B cell (primary cell): ENCODE measurements around the gene OR51D1. TPM values are rescaled to one million over a fixed set of nuclear protein-coding genes. Genes with fewer than 3 reads are reported as not detected.

ENCODE experiments used
- ATAC-seq: fragments of 200-7000 bp; cut with Tn5 transposase; one replicate; pipeline ENCODE4 v1.10.0; 2021; ENCODE audit warnings: low read depth, mild to moderate bottlenecking, moderate number of reproducible peaks, moderate library complexity
- CTCF ChIA-PET: fragments of 350-600 bp; sonication (Branson Sonifier 250); formaldehyde crosslinking; loops from one replicate; lab custom pipeline; 2021; ENCODE audit warnings: antibody characterized with exemption, inconsistent platforms; lab: Charles Lee
- POLR2A ChIA-PET: fragments of 350-600 bp; sonication (Branson Sonifier 250); formaldehyde crosslinking; loops from one replicate; lab custom pipeline; 2021; ENCODE audit warnings: antibody characterized with exemption; lab: Charles Lee
- DNase-seq: peaks from one replicate; pipeline ENCODE4 v3.0.0; 2013
- H2AFZ ChIP-seq: 2 replicates; pipeline ENCODE4 v1.6.1; 2012; ENCODE audit warnings: mild to moderate bottlenecking, low read depth, low read length; ENCODE audit not compliant: insufficient read depth, poor library complexity, severe bottlenecking
- H3K27ac ChIP-seq, 2 donors: 1 replicate in 1 of 2; 2 replicates in 1 of 2; pipeline ENCODE4 v1.5.1; 2012 to 2013; ENCODE audit warnings: low read length in 2 of 2, mild to moderate bottlenecking in 2 of 2, moderate library complexity in 1 of 2
- H3K27me3 ChIP-seq, 4 experiments: fragments of 200-600 bp in 1 of 4; sonication (generic) in 1 of 4; replicated peaks in 1 of 4; 1 replicate in 2 of 4; 2 replicates in 2 of 4; pipeline versions ENCODE4 v1.6.1 to v1.7.0; 2013 to 2016; ENCODE audit warnings: low read length in 3 of 4, mild to moderate bottlenecking in 2 of 4, mixed read lengths in 1 of 4, moderate library complexity in 1 of 4; ENCODE audit not compliant: insufficient read depth in 4 of 4, control insufficient read depth in 3 of 4; ENCODE audit errors: control extremely low read depth in 1 of 4
- H3K36me3 ChIP-seq, 2 experiments: replicated peaks in 1 of 2; 1 replicate in 1 of 2; 2 replicates in 1 of 2; pipeline versions ENCODE4 v1.6.1 to v1.7.1; 2013; ENCODE audit warnings: low read length in 1 of 2; ENCODE audit not compliant: insufficient read depth in 2 of 2, control insufficient read depth in 1 of 2; ENCODE audit errors: control extremely low read depth in 1 of 2, extremely low read depth in 1 of 2
- H3K4me1 ChIP-seq, 2 donors: fragments of 200-600 bp in 1 of 2; sonication (generic) in 1 of 2; 1 replicate in 1 of 2; 2 replicates in 1 of 2; pipeline versions ENCODE4 v1.5.1 to v1.6.1; 2013 to 2017; ENCODE audit warnings: low read length in 2 of 2; ENCODE audit not compliant: control insufficient read depth in 2 of 2, insufficient read depth in 2 of 2
- H3K4me2 ChIP-seq: replicated peaks from 2 replicates; pipeline ENCODE3; 2012; ENCODE audit warnings: mild to moderate bottlenecking, low read depth, low read length; ENCODE audit not compliant: poor library complexity, severe bottlenecking
- H3K4me3 ChIP-seq, 5 experiments: fragments of 200-600 bp in 1 of 5; sonication (generic) in 1 of 5; 1 replicate in 3 of 5; 2 replicates in 2 of 5; pipeline versions ENCODE4 v1.5.1 to v1.7.0; 2011 to 2016; ENCODE audit warnings: low read length in 4 of 5, mild to moderate bottlenecking in 4 of 5, low read depth in 2 of 5, control low read depth in 1 of 5, moderate library complexity in 1 of 5; ENCODE audit not compliant: insufficient read depth in 1 of 5; ENCODE audit errors: control extremely low read depth in 1 of 5, extremely low read depth in 1 of 5
- H3K79me2 ChIP-seq: fragments of 200-600 bp; sonication (generic); one replicate; pipeline ENCODE4 v1.6.0; 2016; ENCODE audit warnings: low read length; ENCODE audit not compliant: control insufficient read depth, insufficient read depth
- H3K9ac ChIP-seq: fragments of 200-600 bp; sonication (generic); 2 replicates; pipeline ENCODE4 v1.6.1; 2017; ENCODE audit warnings: mild to moderate bottlenecking, low read length, moderate library complexity
- H3K9me3 ChIP-seq, 3 donors: one replicate each; pipeline versions ENCODE4 v1.6.1 to v1.7.1; 2013; ENCODE audit warnings: low read length in 2 of 3; ENCODE audit not compliant: control insufficient read depth in 2 of 3, insufficient read depth in 1 of 3; ENCODE audit errors: control extremely low read depth in 1 of 3
- H4K20me1 ChIP-seq: 2 replicates; pipeline ENCODE4 v1.6.0; 2012; ENCODE audit warnings: mild to moderate bottlenecking, low read length; ENCODE audit not compliant: insufficient read depth, control insufficient read depth, poor library complexity, severe bottlenecking
- H3K27ac Mint-ChIP-seq: one replicate; pipeline ENCODE4 v1.8.0; 2021; ENCODE audit warnings: mixed read lengths
- H3K27me3 Mint-ChIP-seq: one replicate; pipeline ENCODE4 v1.8.0; 2021; ENCODE audit warnings: mixed read lengths
- H3K4me1 Mint-ChIP-seq: one replicate; pipeline ENCODE4 v1.8.0; 2021; ENCODE audit warnings: mixed read lengths
- H3K4me3 Mint-ChIP-seq: one replicate; pipeline ENCODE4 v1.8.0; 2021; ENCODE audit warnings: mixed read lengths
- H3K9me3 Mint-ChIP-seq: one replicate; pipeline ENCODE4 v1.8.0; 2022; ENCODE audit warnings: mixed read lengths; ENCODE audit not compliant: insufficient read depth
- EZH2 ChIP-seq: IDR thresholded peaks from 2 replicates; pipeline ENCODE4 v1.6.1; 2012; ENCODE audit warnings: borderline replicate concordance, low read depth, mild to moderate bottlenecking, moderate library complexity, low read length; ENCODE audit not compliant: insufficient read depth, poor library complexity, severe bottlenecking
- WGBS: methylation state at CpG from one replicate; pipeline ENCODE4 v1.1.5; 2013; ENCODE audit warnings: missing lambda C conversion rate; ENCODE audit not compliant: insufficient coverage; 5-methylcytosine and 5-hydroxymethylcytosine counted together
- intact Hi-C: fragments of 100-400 bp; cut with micrococcal nuclease; formaldehyde crosslinking; loops from one replicate; pipeline ENCODE4 v1.10.0; 2022
- polyA plus RNA-seq: library from polyadenylated mRNA; depleted of rRNA; stranded (reverse); fragments of >200 nt; gene quantifications from 2 replicates; pipeline ENCODE4 v1.2.3, GENCODE V29; 2012
- total RNA-seq, 2 donors: library from RNA; stranded (reverse); fragments of 120-200 nt in 1 of 2; gene quantifications; 1 replicate in 1 of 2; 2 replicates in 1 of 2; pipeline versions ENCODE4 v1.2.3 to v1.2.4, GENCODE V29; 2013 to 2022
- TF ChIP-seq, protein P1 (sequence below): fragments of 200-600 bp; IDR thresholded peaks from one replicate; pipeline ENCODE4 v1.8.0; 2022; ENCODE audit warnings: antibody characterized with exemption, mild to moderate bottlenecking

OR51D1 gene
- total and polyA plus RNA-seq, 2 donors (not counting 1 experiment from before 2014, with no cell fraction given) = not detected

DNA sequence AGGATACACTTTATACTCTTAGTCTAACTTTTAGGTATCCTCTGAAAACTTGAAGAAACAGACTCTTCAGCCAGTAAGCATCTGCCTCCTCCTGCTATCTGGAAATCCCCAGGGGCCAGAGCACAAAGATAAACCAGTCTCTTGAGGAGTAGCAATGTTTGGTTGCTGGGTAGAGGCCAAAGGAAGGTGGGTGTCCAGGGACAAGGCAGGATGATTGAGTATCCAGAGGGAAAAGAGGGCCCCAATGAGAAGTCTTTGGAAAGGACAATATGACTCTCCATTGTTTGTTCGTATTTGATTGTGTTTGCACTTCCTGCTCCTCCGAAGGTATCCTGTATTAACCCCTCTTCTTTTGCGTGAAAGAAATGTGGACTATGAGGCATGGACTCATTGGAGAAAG is 48.3 kb upstream of the OR51D1 start:
- Histone ChIP-seq H3K4me2 (no peak overlapping the region), H3K27ac (no peak overlapping the region), H4K20me1 (no peaks in the 10 kb centered on the region), H2AFZ (no peak overlapping the region), H3K9me3 (no peaks in the 10 kb centered on the region), H3K27me3 (peaks cover 0 to 3% (median 0%) of the 10 kb centered on the region in 4 experiments), H3K79me2 (no peaks in the 10 kb centered on the region), H3K4me1 (no peaks in the 10 kb centered on the region), H3K36me3 (no peaks in the 10 kb centered on the region), H3K9ac (no peak overlapping the region), H3K4me3 (no peak overlapping the region)
- intact Hi-C loops = no loop called here
- TF ChIP-seq, protein P1, sequence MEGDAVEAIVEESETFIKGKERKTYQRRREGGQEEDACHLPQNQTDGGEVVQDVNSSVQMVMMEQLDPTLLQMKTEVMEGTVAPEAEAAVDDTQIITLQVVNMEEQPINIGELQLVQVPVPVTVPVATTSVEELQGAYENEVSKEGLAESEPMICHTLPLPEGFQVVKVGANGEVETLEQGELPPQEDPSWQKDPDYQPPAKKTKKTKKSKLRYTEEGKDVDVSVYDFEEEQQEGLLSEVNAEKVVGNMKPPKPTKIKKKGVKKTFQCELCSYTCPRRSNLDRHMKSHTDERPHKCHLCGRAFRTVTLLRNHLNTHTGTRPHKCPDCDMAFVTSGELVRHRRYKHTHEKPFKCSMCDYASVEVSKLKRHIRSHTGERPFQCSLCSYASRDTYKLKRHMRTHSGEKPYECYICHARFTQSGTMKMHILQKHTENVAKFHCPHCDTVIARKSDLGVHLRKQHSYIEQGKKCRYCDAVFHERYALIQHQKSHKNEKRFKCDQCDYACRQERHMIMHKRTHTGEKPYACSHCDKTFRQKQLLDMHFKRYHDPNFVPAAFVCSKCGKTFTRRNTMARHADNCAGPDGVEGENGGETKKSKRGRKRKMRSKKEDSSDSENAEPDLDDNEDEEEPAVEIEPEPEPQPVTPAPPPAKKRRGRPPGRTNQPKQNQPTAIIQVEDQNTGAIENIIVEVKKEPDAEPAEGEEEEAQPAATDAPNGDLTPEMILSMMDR = no peak
- no peak for TF ChIP-seq EZH2
- Mint-ChIP-seq H3K27ac (no peak overlapping the region), H3K4me3 (no peak overlapping the region), H3K4me1 (no peaks in the 10 kb centered on the region), H3K27me3 (peaks cover 16% of the 10 kb centered on the region), H3K9me3 (no peaks in the 10 kb centered on the region)
- no peak for ATAC-seq
- POLR2A ChIA-PET = no interaction called here
- CTCF ChIA-PET = no interaction called here
- DNase-seq = no peak
- 100% methylated on average over 1 of the region's 3 CpGs for WGBS

DNA sequence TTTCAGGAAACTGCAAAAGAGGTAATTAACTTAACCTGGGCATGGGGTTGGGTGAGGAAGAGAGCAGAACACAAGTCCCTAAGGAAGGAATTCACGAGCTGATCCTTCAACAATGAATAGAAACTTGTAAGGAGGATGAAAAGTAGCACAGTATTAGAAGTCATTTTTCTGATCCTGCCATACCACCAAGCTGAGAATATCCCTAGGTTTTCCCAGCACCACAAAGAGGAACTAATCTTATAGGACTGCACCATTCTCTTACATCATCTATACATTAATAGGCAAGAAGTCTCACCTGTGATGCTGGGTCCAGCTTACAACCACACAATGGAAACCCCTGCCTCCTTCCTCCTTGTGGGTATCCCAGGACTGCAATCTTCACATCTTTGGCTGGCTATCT is 43.5 kb upstream of the OR51D1 start, which contains the start of gene OR52I1:
OR52I1 (plus strand) TSS at position 301 of the 400 bp plus-strand sequence; CDS start at position 301, 0 bp downstream.
- Histone ChIP-seq H3K4me1 (no peaks in the 10 kb centered on the region), H3K4me2 (no peak within 1 kb of the TSS), H4K20me1 (no peaks in the 10 kb centered on the region), H3K9ac (no peak within 1 kb of the TSS), H2AFZ (no peak within 1 kb of the TSS), H3K4me3 (no peak within 1 kb of the TSS), H3K9me3 (no peaks in the 10 kb centered on the region), H3K36me3 (peaks cover 0 to 17% of the 10 kb centered on the region in 2 experiments), H3K27ac (no peak within 1 kb of the TSS), H3K27me3 (no peaks in the 10 kb centered on the region), H3K79me2 (no peaks in the 10 kb centered on the region)
- H3K27ac Mint-ChIP-seq = no peak within 1 kb of the TSS
- no peaks in the 10 kb centered on the region for H3K27me3 Mint-ChIP-seq
- ChIA-PET CTCF (interaction anchor here (1.4 kb wide), 1 partner anchor 406 kb away, joined by 5 read pairs; no protein-coding TSS in a partner anchor), POLR2A (no interaction called here)
- intact Hi-C loops = no loop called here
- H3K9me3 Mint-ChIP-seq = no peaks in the 10 kb centered on the region
- H3K4me3 Mint-ChIP-seq = no peak within 1 kb of the TSS
- H3K4me1 Mint-ChIP-seq = no peaks in the 10 kb centered on the region
- TF ChIP-seq, protein P1 = no peak
- no peak for TF ChIP-seq EZH2
- ATAC-seq (no peak), DNase-seq (no peak)
- no CpG with 5 or more reads among the region's 1 CpG for WGBS
